Measurements from ENCODE around the gene CKS1B.

CKS1B gene

GRCh38 chr1:154945962-154946850 lies 28.3 kb upstream of the CKS1B start:
- DNase-seq (ENCODE audit: low read depth in 2 of 2, low spot score in 1 of 2), result no peak

DNA sequence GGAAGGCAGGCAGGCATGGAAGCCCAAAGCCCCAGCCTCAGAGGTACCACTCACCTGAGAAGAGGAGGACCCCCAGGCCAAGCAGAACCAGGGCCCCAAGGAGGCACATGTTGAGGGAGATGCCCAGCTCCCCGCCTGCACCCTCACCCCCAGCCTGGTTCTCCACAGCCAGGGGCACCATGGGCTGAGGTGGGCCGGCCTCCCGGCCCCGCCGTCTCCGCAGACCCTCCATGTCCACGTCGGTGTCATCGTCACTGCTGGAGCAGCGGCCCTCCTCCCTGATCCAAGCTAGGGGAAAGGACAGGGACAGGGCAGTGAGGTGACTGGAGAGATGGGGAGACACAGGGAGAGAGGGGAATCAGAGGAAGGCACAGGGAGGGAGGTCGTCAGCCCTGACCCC lies 26.4 kb upstream of the CKS1B start:
- no peak for DNase-seq (ENCODE audit: low read depth in 2 of 2, low spot score in 1 of 2)

GRCh38 chr1:154951901-154952657 lies 22.4 kb upstream of the CKS1B start:
- peak in 1 of 2 donors; percentile 22 for DNase-seq (ENCODE audit: low read depth in 2 of 2, low spot score in 1 of 2)

DNA sequence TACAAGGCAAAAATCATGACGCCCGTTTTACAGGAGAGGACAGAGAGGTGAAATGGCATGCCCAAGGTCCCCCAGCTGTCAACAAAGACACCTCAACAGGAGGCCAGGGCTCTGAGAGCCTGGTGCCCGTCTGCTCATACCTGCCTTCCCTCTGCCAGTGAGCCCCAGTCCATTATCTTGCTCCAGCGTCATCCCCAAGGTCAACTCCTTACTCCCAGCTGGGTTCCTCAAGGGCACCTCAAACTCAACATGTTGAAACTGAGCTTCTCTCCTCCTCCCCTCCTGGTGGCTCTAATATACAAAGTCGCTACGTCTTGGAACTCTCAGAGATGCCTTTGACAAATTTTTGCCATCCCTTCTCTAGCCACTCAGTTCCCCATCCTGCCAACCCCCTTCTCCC lies 21.8 kb upstream of the CKS1B start:
- DNase-seq (ENCODE audit: low read depth in 2 of 2, low spot score in 1 of 2), result no peak

DNA sequence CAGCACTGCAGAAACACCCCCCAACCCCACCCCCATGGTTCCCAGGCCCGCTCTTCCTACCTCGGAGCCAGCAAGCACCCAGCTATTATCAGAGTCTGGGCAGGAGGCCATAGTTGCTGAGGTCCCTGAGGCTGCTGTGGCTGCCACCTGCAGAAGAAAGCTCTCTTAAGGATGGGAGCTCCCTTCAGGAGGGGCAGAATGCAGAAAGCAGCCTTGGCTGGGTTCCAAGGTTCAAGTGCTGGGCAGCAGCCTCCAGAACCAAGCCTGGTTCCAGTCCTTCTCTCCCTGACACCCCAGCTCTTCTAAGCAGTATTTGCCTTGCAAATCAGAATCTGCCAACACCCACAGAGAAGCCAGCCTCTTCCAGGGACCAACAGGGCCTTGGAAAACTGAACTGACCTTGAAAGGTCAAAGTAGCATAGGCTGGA lies 20.9 kb upstream of the CKS1B start:
- DNase-seq (ENCODE audit: low read depth in 2 of 2, low spot score in 1 of 2), result no peak

- no peak for DNase-seq (ENCODE audit: low read depth in 2 of 2, low spot score in 1 of 2)
Measured at GRCh38 chr1:154954541-154954940, 19.9 kb upstream of the CKS1B start.

DNA sequence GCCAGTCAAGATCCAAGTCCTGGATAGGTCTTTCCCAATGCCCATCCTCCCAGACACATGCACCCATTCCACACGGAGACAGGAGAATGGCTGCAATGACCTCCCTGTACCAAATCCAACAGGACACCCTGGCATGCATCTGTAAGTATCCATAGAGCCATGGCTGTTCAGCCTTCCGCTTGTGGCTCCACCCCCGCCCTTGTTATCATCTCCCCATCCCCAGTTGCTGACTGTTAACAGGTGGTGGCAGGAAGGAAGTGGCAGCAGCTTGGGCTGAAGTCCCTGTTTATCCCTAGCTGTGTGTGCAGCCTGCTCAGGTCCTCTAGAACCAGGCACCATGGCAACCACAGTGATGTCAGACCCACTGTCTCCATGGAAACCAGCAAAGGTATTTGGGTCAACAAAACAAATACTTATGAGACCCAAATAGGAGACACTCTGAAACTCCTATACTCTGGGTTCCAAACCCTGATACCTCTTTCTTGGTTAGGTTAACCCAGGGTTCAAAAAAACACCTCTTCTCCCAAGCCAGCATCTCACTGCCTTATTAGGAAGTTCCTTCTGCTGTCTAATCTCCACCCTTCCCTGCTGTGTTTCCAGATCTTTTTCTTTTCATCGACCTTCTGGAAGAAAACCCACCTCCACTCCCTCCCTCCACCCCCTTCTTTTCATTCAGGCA lies 19.3 kb upstream of the CKS1B start:
- DNase-seq (ENCODE audit: low read depth in 2 of 2, low spot score in 1 of 2), result peak; percentile 48 to 49

- DNase-seq (ENCODE audit: low read depth in 2 of 2, low spot score in 1 of 2), result peak; percentile 59 to 62
Measured at GRCh38 chr1:154955718-154956543, 18.6 kb upstream of the CKS1B start, which contains the start of gene PBXIP1. TSS of gene PBXIP1 (minus strand) at chr1:154956099. CDS start at chr1:154953721, 2,378 bp downstream.

GRCh38 chr1:154956544-154956941 lies 17.9 kb upstream of the CKS1B start:
- DNase-seq (ENCODE audit: low read depth in 2 of 2, low spot score in 1 of 2), result no peak

DNA sequence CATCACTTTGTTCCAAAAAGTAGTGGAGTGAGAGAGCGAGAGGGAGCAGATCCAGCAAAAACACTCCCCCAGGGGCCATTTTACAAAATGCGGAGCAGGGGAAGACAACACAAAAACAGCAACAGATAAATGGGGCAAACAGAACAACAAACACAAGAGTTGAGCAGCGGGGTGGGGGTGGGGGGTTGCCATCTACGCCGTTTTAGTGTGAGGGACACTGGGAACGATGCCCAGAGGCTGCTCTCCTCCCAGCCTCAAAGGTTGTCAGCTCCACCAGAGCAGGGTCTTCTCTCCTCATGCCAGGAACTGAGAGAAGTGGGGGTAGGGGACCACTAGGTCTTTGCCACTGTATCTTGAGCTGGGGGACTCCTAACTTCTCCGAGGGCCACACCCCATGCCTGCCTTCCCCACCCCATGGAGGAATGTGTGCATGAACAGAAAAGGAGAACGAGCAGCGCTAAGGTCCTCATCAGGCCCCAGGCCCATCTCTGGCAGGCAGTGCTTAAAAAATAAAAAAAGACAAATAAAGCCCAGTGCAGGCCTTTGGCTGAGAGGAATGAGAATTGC lies 17.3 kb upstream of the CKS1B start:
- no peak for DNase-seq (ENCODE audit: low read depth in 2 of 2, low spot score in 1 of 2)

DNA sequence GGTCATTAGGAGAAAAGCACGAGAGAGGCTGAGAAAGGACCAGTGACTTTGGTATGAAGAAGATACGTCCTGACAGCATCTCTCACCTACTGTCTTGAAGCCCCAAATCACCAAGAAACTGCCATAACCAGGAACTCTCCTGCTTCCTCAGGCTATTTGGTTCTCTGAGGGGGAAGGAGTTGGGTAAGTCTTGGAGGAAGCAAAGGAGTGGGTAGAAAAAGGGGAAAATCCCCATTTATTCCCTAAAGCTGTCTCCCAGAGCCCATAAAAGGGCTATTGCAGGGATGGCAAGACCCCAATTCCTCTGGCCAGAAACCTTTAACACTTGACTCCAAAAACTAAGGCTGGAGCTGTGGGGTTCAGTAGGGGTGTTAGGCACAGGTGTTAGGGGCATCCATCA lies 16.4 kb upstream of the CKS1B start:
- DNase-seq (ENCODE audit: low read depth in 2 of 2, low spot score in 1 of 2), result no peak

DNA sequence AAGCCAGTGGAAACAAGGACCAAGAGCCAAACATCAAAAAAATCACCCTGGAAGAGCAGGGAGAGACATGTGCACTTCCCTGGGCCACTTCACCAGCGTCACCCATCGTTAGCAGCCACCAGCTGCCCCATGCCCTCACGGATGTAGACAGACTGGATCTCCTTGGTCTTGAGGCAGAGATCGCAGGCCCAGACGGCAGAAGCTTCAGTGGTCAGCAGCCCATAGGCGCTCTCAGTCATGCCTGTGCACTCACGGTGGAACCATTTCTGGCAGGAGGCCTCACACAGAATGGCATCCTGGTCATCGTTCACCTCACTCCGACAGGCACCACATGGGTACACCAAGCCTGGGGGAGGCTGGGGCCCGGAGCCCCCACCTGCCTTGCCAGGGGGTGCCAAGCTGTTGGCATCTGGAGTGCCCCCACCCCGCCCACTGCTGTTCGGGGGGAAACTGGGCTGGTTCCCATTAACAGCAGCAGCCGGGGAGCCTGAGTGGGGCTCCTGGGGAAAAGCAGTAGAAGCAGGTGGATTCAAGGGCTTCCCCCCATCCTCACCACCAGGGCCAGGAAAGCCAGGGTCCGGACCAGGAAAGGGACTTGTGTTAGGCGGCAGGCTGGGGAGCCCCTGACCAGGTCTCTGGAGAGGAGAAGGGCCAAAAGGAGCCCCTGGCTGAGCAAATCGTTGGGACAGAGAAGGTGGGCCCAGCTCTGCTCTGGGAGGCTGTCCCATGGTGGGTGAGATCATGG lies 15.6 kb upstream of the CKS1B start:
- no peak for DNase-seq (ENCODE audit: low read depth in 2 of 2, low spot score in 1 of 2)

- no peak for DNase-seq (ENCODE audit: low read depth in 2 of 2, low spot score in 1 of 2)
Measured at GRCh38 chr1:154959426-154959780, 15.1 kb upstream of the CKS1B start.

- DNase-seq (ENCODE audit: low read depth in 2 of 2, low spot score in 1 of 2), result no peak
Measured at GRCh38 chr1:154960446-154961136, 13.9 kb upstream of the CKS1B start.

GRCh38 chr1:154961207-154962155 lies 13.0 kb upstream of the CKS1B start, which contains the start of gene PYGO2:
TSS of gene PYGO2 (minus strand) at chr1:154961782. CDS start at chr1:154961576, 206 bp downstream.
- DNase-seq (ENCODE audit: low read depth in 2 of 2, low spot score in 1 of 2), result peak; percentile 44 to 68

DNA sequence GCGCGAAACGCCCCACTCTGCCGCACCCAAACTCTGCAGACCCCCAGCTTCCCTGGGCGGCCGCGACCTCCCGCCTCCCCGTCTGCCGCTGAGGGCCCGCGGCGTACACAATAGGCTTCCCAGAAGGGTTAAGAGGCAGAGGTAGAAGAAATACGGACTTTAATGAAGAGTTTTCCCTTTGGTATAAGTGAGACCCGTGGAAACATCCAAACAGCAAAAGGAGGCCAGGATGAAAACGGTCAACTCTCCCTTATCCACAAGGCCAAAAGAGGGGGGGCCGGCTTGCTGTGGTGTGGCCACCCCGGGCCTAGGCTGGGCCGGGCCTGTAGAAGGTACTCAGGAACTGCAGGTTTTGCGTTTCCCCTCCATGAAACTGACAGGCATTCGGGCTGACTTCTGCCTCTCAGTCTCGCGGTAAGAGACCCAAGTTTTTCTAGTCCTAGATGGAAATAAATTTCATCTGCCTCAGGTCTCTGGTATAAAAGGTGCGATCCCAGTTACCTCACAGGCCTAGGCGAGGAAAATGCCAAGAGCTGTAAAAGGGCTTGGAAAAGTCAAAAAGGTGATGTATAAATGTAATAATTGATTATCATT lies 12.2 kb upstream of the CKS1B start:
- no peak for DNase-seq (ENCODE audit: low read depth in 2 of 2, low spot score in 1 of 2)

DNA sequence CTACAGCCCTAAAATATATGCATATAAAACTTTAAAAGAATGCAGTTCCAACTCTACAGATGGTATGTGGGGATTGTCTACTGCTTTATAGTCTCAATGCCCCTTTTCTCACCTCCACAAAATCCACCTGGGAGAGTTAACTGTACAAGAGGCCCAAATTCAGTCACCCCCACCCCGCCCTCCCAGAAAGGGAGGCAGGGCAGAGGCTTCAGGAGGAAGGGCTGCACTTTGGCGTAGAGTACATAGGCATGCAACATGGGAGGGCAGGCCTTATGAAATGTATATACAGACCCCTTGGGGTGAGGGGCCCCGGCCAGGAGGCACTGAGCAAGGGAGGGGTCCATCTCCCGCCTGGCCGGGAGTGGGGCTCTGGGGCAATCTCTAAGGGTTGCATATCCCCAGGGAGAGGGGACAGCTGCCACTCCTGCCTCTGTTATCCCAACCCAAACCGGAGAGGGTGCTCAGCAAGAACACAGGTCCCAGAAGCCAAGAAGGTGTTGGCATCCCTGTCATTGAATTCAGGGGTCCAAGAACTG lies 11.6 kb upstream of the CKS1B start:
- DNase-seq (ENCODE audit: low read depth in 2 of 2, low spot score in 1 of 2), result no peak
